IMR-90 (cell line): ENCODE results near the gene NDST1. TPM values are rescaled to one million over a fixed set of nuclear protein-coding genes. Genes with fewer than 3 reads are reported as not detected.

Experiments used
- ATAC-seq: fragments of 200-7000 bp; cut with Tn5 transposase; 2 replicates; pipeline ENCODE4 v1.9.1; 2020; ENCODE audit warnings: low read depth, mild to moderate bottlenecking, moderate library complexity
- BruUV-seq: library from RNA; stranded (reverse); fragments of 400-500 nt; replicated peaks from 2 replicates; lab custom pipeline; 2021; lab: Mats Ljungman, UMichigan
- CTCF ChIA-PET: fragments of 300-600 bp; formaldehyde crosslinking; extraction: SDS; loops from one replicate; lab custom pipeline; 2021; ENCODE audit warnings: antibody characterized with exemption; lab: Yijun Ruan, JAX
- POLR2A ChIA-PET: fragments of 300-600 bp; sonication (Branson Sonifier 250); formaldehyde crosslinking; loops from one replicate; lab custom pipeline; 2022; ENCODE audit warnings: antibody characterized with exemption; ENCODE audit not compliant: unreplicated experiment; lab: Charles Lee
- DNase-seq: peaks from one replicate; pipeline ENCODE4 v3.0.0; 2013
- H2AFZ ChIP-seq: replicated peaks from 2 replicates; pipeline ENCODE3; 2013; ENCODE audit warnings: low read length, mild to moderate bottlenecking; ENCODE audit not compliant: poor library complexity
- H2AK5ac ChIP-seq: 2 replicates; pipeline ENCODE4 v1.6.1; 2013; ENCODE audit warnings: low read depth, low read length, inconsistent platforms
- H2AK9ac ChIP-seq: replicated peaks from 2 replicates; pipeline ENCODE3; 2013; ENCODE audit warnings: mild to moderate bottlenecking, low read depth, low read length, moderate library complexity; ENCODE audit not compliant: poor library complexity
- H2BK120ac ChIP-seq: 2 replicates; pipeline ENCODE4 v1.6.1; 2013; ENCODE audit warnings: low read depth, low read length, inconsistent platforms
- H2BK15ac ChIP-seq: 3 replicates; pipeline ENCODE4 v1.6.1; 2013; ENCODE audit warnings: low read depth, low read length, inconsistent platforms
- H2BK20ac ChIP-seq: 2 replicates; pipeline ENCODE4 v1.6.1; 2013; ENCODE audit warnings: low read depth, mild to moderate bottlenecking, inconsistent platforms, low read length, moderate library complexity
- H2BK5ac ChIP-seq: 2 replicates; pipeline ENCODE4 v1.6.1; 2013; ENCODE audit warnings: mild to moderate bottlenecking, low read depth, low read length, inconsistent platforms; ENCODE audit not compliant: poor library complexity, severe bottlenecking
- H3K14ac ChIP-seq: replicated peaks from 2 replicates; pipeline ENCODE4 v1.6.1; 2013; ENCODE audit warnings: low read depth, low read length, inconsistent platforms
- H3K18ac ChIP-seq: 2 replicates; pipeline ENCODE4 v1.6.1; 2013; ENCODE audit warnings: low read depth, low read length, control low read depth
- H3K23ac ChIP-seq: 2 replicates; pipeline ENCODE4 v1.6.1; 2013; ENCODE audit warnings: low read depth, low read length, inconsistent platforms
- H3K27ac ChIP-seq: 2 replicates; pipeline ENCODE4 v1.5.1; 2013; ENCODE audit warnings: mild to moderate bottlenecking, control low read depth, low read length; ENCODE audit not compliant: insufficient read depth
- H3K27me3 ChIP-seq: 2 replicates; pipeline ENCODE4 v1.6.1; 2013; ENCODE audit warnings: low read length; ENCODE audit not compliant: control insufficient read depth, insufficient read depth
- H3K36me3 ChIP-seq: 2 replicates; pipeline ENCODE4 v1.6.1; 2013; ENCODE audit warnings: low read length, mixed read lengths; ENCODE audit not compliant: control insufficient read depth, insufficient read depth
- H3K4ac ChIP-seq: 2 replicates; pipeline ENCODE4 v1.6.1; 2013; ENCODE audit warnings: low read depth, low read length, inconsistent platforms
- H3K4me1 ChIP-seq: 2 replicates; pipeline ENCODE4 v1.6.1; 2013; ENCODE audit warnings: low read length, mixed read lengths; ENCODE audit not compliant: control insufficient read depth, insufficient read depth
- H3K4me2 ChIP-seq: 2 replicates; pipeline ENCODE4 v1.6.1; 2013; ENCODE audit warnings: low read depth, mild to moderate bottlenecking, control low read depth, low read length, moderate library complexity
- H3K4me3 ChIP-seq: 2 replicates; pipeline ENCODE4 v1.5.1; 2013; ENCODE audit warnings: low read depth, mild to moderate bottlenecking, control low read depth, low read length, moderate library complexity; ENCODE audit not compliant: insufficient read depth
- H3K56ac ChIP-seq: 2 replicates; pipeline ENCODE4 v1.6.1; 2013; ENCODE audit warnings: low read length, inconsistent platforms; ENCODE audit not compliant: insufficient read depth; ENCODE audit errors: extremely low read depth
- H3K79me1 ChIP-seq, 2 experiments: 2 replicates each; pipeline ENCODE4 v1.6.1; 2013; ENCODE audit warnings: low read length in 2 of 2, inconsistent platforms in 1 of 2, low read depth in 1 of 2
- H3K9ac ChIP-seq: 2 replicates; pipeline ENCODE4 v1.6.1; 2013; ENCODE audit warnings: low read depth, low read length, control low read depth
- H3K9me1 ChIP-seq: 2 replicates; pipeline ENCODE4 v1.6.1; 2013; ENCODE audit warnings: low read length, inconsistent platforms; ENCODE audit not compliant: insufficient read depth
- H3K9me3 ChIP-seq: 2 replicates; pipeline ENCODE4 v1.6.1; 2013; ENCODE audit warnings: low read length; ENCODE audit not compliant: control insufficient read depth, insufficient read depth
- H4K20me1 ChIP-seq: 2 replicates; pipeline ENCODE4 v1.6.1; 2013; ENCODE audit warnings: low read length, inconsistent platforms; ENCODE audit not compliant: insufficient read depth
- H4K5ac ChIP-seq: 2 replicates; pipeline ENCODE4 v1.6.1; 2013; ENCODE audit warnings: mild to moderate bottlenecking, low read depth, low read length, control low read depth
- H4K8ac ChIP-seq, 2 experiments: 2 replicates each; pipeline ENCODE4 v1.6.1; 2013; ENCODE audit warnings: low read depth in 2 of 2, low read length in 2 of 2, control low read depth in 1 of 2, inconsistent platforms in 1 of 2
- H4K91ac ChIP-seq: 2 replicates; pipeline ENCODE4 v1.6.1; 2013; ENCODE audit warnings: low read depth, low read length, inconsistent platforms; ENCODE audit not compliant: insufficient read depth
- BHLHE40 ChIP-seq: fragments of 150-350 bp; IDR thresholded peaks from 2 replicates; pipeline ENCODE4 v1.6.1; 2016; ENCODE audit warnings: mild to moderate bottlenecking, low read depth, low read length
- CEBPB ChIP-seq: IDR thresholded peaks from 2 replicates; pipeline ENCODE4 v1.6.1; 2012; ENCODE audit warnings: low read depth, low read length, improper control_type of control experiment
- CHD1 ChIP-seq: IDR thresholded peaks from 2 replicates; pipeline ENCODE4 v1.6.1; 2012; ENCODE audit warnings: low read depth, low read length, improper control_type of control experiment
- CTCF ChIP-seq: conservative IDR thresholded peaks from 2 replicates; pipeline ENCODE4 v1.5.1; 2012; ENCODE audit warnings: mild to moderate bottlenecking, low read depth, low read length, improper control_type of control experiment
- ELK1 ChIP-seq: fragments of 150-350 bp; IDR thresholded peaks from 2 replicates; pipeline ENCODE4 v1.6.1; 2016; ENCODE audit warnings: low read depth, mild to moderate bottlenecking, low read length, moderate library complexity, borderline replicate concordance
- FOS ChIP-seq: fragments of 150-350 bp; IDR thresholded peaks from 2 replicates; pipeline ENCODE4 v1.6.1; 2016; ENCODE audit warnings: low read depth, low read length
- MAFK ChIP-seq: IDR thresholded peaks from 2 replicates; pipeline ENCODE4 v1.6.1; 2012; ENCODE audit warnings: low read depth, low read length, improper control_type of control experiment
- MAZ ChIP-seq: IDR thresholded peaks from 2 replicates; pipeline ENCODE4 v1.6.1; 2012; ENCODE audit warnings: low read depth, mild to moderate bottlenecking, low read length, improper control_type of control experiment, moderate library complexity, borderline replicate concordance
- MXI1 ChIP-seq: IDR thresholded peaks from 2 replicates; pipeline ENCODE4 v1.6.1; 2012; ENCODE audit warnings: low read depth, mild to moderate bottlenecking, low read length, moderate library complexity, borderline replicate concordance
- NFE2L2 ChIP-seq: fragments of 150-350 bp; IDR thresholded peaks from 2 replicates; pipeline ENCODE4 v1.6.1; 2016; ENCODE audit warnings: low read depth, mild to moderate bottlenecking, low read length
- POLR2A ChIP-seq: IDR thresholded peaks from 2 replicates; pipeline ENCODE4 v1.6.1; 2012; ENCODE audit warnings: mild to moderate bottlenecking, low read depth, low read length
- RAD21 ChIP-seq: IDR thresholded peaks from 2 replicates; pipeline ENCODE4 v1.6.1; 2012; ENCODE audit warnings: low read length, improper control_type of control experiment
- RCOR1 ChIP-seq: IDR thresholded peaks from 2 replicates; pipeline ENCODE4 v1.6.1; 2012; ENCODE audit warnings: mild to moderate bottlenecking, low read length, improper control_type of control experiment; ENCODE audit not compliant: insufficient replicate concordance
- RFX5 ChIP-seq: IDR thresholded peaks from 2 replicates; pipeline ENCODE4 v1.8.0; 2012; ENCODE audit warnings: low read depth, mild to moderate bottlenecking, low read length, moderate library complexity
- SMC3 ChIP-seq: fragments of 150-350 bp; IDR thresholded peaks from 2 replicates; pipeline ENCODE4 v1.6.1; 2016; ENCODE audit warnings: low read depth, mild to moderate bottlenecking, antibody characterized with exemption, low read length, moderate library complexity
- USF2 ChIP-seq: fragments of 150-350 bp; IDR thresholded peaks from 2 replicates; pipeline ENCODE4 v1.6.1; 2017; ENCODE audit warnings: mild to moderate bottlenecking, antibody characterized with exemption, low read length, low read depth
- WGBS, 2 experiments: methylation state at CpG; one replicate each; pipeline versions ENCODE4 v1.1.5 to v1.1.7; 2013; ENCODE audit warnings: missing lambda C conversion rate in 2 of 2; ENCODE audit not compliant: insufficient read length in 1 of 2; ENCODE audit errors: extremely low coverage in 2 of 2; 5-methylcytosine and 5-hydroxymethylcytosine counted together
- dilution Hi-C: fragments of 300-500 bp; cut with HindIII; formaldehyde crosslinking; loops from one replicate; pipeline ENCODE4 v1.14.3; 2018; ENCODE audit warnings: low sequenced_read_pairs; ENCODE audit not compliant: unreplicated experiment
- in situ Hi-C: fragments of 300-500 bp; cut with MboI; formaldehyde crosslinking; loops from 3 replicates; pipeline ENCODE4 v1.14.3; 2019; ENCODE audit warnings: low sequenced_read_pairs, inconsistent platforms, mixed read lengths
- intact Hi-C: fragments of 100-400 bp; cut with micrococcal nuclease; formaldehyde crosslinking; loops from 2 replicates; pipeline ENCODE4 v1.10.0; 2022
- polyA plus RNA-seq, 3 experiments: library from polyadenylated mRNA; depleted of rRNA; stranded (reverse); fragments of >200 nt; gene quantifications; 2 replicates each; pipeline ENCODE4 v1.2.3, GENCODE V29; 2012; ENCODE audit warnings: low replicate concordance in 1 of 3
- total RNA-seq: library from RNA; depleted of rRNA; stranded (reverse); fragments of >200 nt; gene quantifications from 2 replicates; pipeline ENCODE4 v1.2.3, GENCODE V29; 2012

The NDST1 gene
- total and polyA plus RNA-seq, 2 of the 4 experiments (the other 2 are of a cell fraction) = 30.5 to 80.4 TPM

GRCh38 chr5:150603052-150603451, 95.1 kb downstream of the NDST1 start:
- Histone ChIP-seq H3K27me3 (peaks cover 3% of the 10 kb centered on the region; the same call in 1 of the 2 replicates), H4K91ac (no peak overlapping the region), H3K79me1 (no peaks in the 10 kb centered on the region), H2BK20ac (no peak overlapping the region), H3K23ac (no peak overlapping the region), H3K14ac (no peak overlapping the region), H3K18ac (no peak overlapping the region), H3K36me3 (no peaks in the 10 kb centered on the region), H3K9me3 (no peaks in the 10 kb centered on the region), H3K27ac (no peak overlapping the region), H3K4me2 (no peak overlapping the region), H2AK9ac (no peak overlapping the region), H2BK15ac (no peak overlapping the region), H3K4me1 (peaks cover 7% of the 10 kb centered on the region), H4K8ac (no peak overlapping the region), H2AFZ (no peak overlapping the region), H4K20me1 (no peaks in the 10 kb centered on the region), H2BK5ac (no peak overlapping the region), H2AK5ac (no peak overlapping the region), H3K4me3 (no peak overlapping the region), H3K9ac (no peak overlapping the region), H2BK120ac (no peak overlapping the region), H3K4ac (no peak overlapping the region), H3K56ac (no peak overlapping the region), H4K5ac (no peak overlapping the region), H3K9me1 (no peaks in the 10 kb centered on the region)
- WGBS, 2 experiments = 93% methylated on average over 3 of the region's 4 CpGs; no CpG with 5 or more reads in 1 of the 2 experiments
- POLR2A ChIA-PET = no interaction called here
- CTCF ChIA-PET = no interaction called here
- intact Hi-C loops = no loop called here
- DNase-seq (no peak), ATAC-seq (no peak)
- in situ Hi-C loops = no loop called here
- dilution Hi-C loops = no loop called here
- TF ChIP-seq RCOR1 (no peak), NFE2L2 (no peak), POLR2A (no peak), MAZ (no peak), RAD21 (no peak), SMC3 (no peak), RFX5 (no peak), USF2 (no peak), CTCF (no peak), CEBPB (no peak), BHLHE40 (no peak), MAFK (no peak), CHD1 (no peak), ELK1 (no peak), FOS (no peak), MXI1 (no peak)
- BruUV-seq = no TSS peak
